ENCODE measurements around the gene CBX8. TPM values are rescaled to one million over a fixed set of nuclear protein-coding genes. Genes with fewer than 3 reads are reported as not detected.

CBX8 gene
- total and polyA plus RNA-seq, 2 of the 13 experiments (the other 11 are each of a cell fraction or from before 2014, with no cell fraction given): 0.34 to 12.6 TPM

GRCh38 chr17:79840269-79840988 is 43.6 kb upstream of the CBX8 start (continued):
- TF ChIP-seq PBX3 (CRISPR knock-in tag; IDR thresholded peaks at IDR 0.05; ENCODE audit: borderline replicate concordance) (no peak), ZNF83 (CRISPR knock-in tag; IDR thresholded peaks at IDR 0.05; ENCODE audit: borderline replicate concordance) (no peak), ZNF44 (CRISPR knock-in tag; IDR thresholded peaks at IDR 0.05) (no peak), ZBTB43 (CRISPR knock-in tag; conservative IDR thresholded peaks at IDR 0.05) (no peak), ZNF136 (CRISPR knock-in tag; IDR thresholded peaks at IDR 0.05; ENCODE audit: low read depth) (no peak), SMARCE1 (IDR thresholded peaks at IDR 0.05; ENCODE audit: borderline replicate concordance) (no peak), ZNF10 (CRISPR knock-in tag; IDR thresholded peaks at IDR 0.05; ENCODE audit: borderline replicate concordance, low read depth) (no peak), STAT5B (CRISPR knock-in tag; IDR thresholded peaks at IDR 0.05) (no peak), GABPA (IDR thresholded peaks at IDR 0.05; ENCODE audit: low read depth, low read length) (no peak), GABPA (CRISPR knock-in tag; IDR thresholded peaks at IDR 0.05; ENCODE audit: low read depth) (no peak), ISX (CRISPR knock-in tag; conservative IDR thresholded peaks at IDR 0.05) (no peak), HIVEP1 (CRISPR knock-in tag; IDR thresholded peaks at IDR 0.05) (no peak), HNF4A (CRISPR knock-in tag; IDR thresholded peaks at IDR 0.05) (no peak), ZNF589 (CRISPR knock-in tag; conservative IDR thresholded peaks at IDR 0.05) (0 out of 2 replicates have a peak, but pooled peaks have one; percentile 55), HOXA7 (CRISPR knock-in tag; IDR thresholded peaks at IDR 0.05) (no peak; the same call in 1 of the 2 replicates), ZNF766 (CRISPR knock-in tag; IDR thresholded peaks at IDR 0.05; ENCODE audit: borderline replicate concordance) (no peak), ARHGAP35 (CRISPR knock-in tag; IDR thresholded peaks at IDR 0.05; ENCODE audit: borderline replicate concordance) (no peak), ARNT (IDR thresholded peaks at IDR 0.05) (no peak), ZBTB10 (CRISPR knock-in tag; IDR thresholded peaks at IDR 0.05; ENCODE audit: borderline replicate concordance) (no peak), ZSCAN25 (CRISPR knock-in tag; IDR thresholded peaks at IDR 0.05) (no peak), NR2F6 (IDR thresholded peaks at IDR 0.05) (no peak), NR2F6 (CRISPR knock-in tag; IDR thresholded peaks at IDR 0.05) (no peak), ZKSCAN1 (IDR thresholded peaks at IDR 0.05; ENCODE audit: low read length) (no peak), TAF15 (IDR thresholded peaks at IDR 0.05; ENCODE audit: low read depth, low read length, poor library complexity, severe bottlenecking) (peak; percentile 3), SSRP1 (CRISPR knock-in tag; IDR thresholded peaks at IDR 0.05) (no peak), CEBPG (CRISPR knock-in tag; IDR thresholded peaks at IDR 0.05) (peak; percentile 92)

Data from HepG2 (cell line).